Testis (tissue), 3 donors: Measurements from ENCODE around the gene TGM2. TPM values are rescaled to one million over a fixed set of nuclear protein-coding genes. Genes with fewer than 3 reads are reported as not detected.

Source experiments
- DNase-seq: peaks from one replicate; pipeline ENCODE4 v3.0.0-alpha.2; 2019
- H3K27ac ChIP-seq, 2 donors: fragments of 200-600 bp; sonication (generic); one replicate each; pipeline ENCODE4 v1.5.1; 2019
- H3K27me3 ChIP-seq: fragments of 200-600 bp; sonication (generic); one replicate; pipeline ENCODE4 v1.5.1; 2019
- H3K36me3 ChIP-seq: fragments of 200-600 bp; sonication (generic); one replicate; pipeline ENCODE4 v1.5.1; 2017; ENCODE audit warnings: low read depth; ENCODE audit errors: missing control alignments
- H3K4me1 ChIP-seq: fragments of 200-600 bp; sonication (generic); one replicate; pipeline ENCODE4 v1.5.1; 2019
- H3K4me3 ChIP-seq, 2 donors: fragments of 200-600 bp; sonication (generic); one replicate each; pipeline ENCODE4 v1.5.1; 2017 to 2019
- H3K9me3 ChIP-seq: fragments of 200-600 bp; sonication (generic); one replicate; pipeline ENCODE4 v1.5.1; 2017
- POLR2A ChIP-seq: fragments of 450-650 bp; IDR thresholded peaks from one replicate; pipeline ENCODE4 v1.6.1; 2017; ENCODE audit warnings: antibody characterized with exemption, mild to moderate bottlenecking, moderate library complexity
- WGBS, 2 donors: methylation state at CpG; one replicate each; pipeline ENCODE4 v1.1.5; 2018; 5-methylcytosine and 5-hydroxymethylcytosine counted together
- intact Hi-C: fragments of 100-400 bp; cut with DNase I; formaldehyde crosslinking; loops from one replicate; pipeline ENCODE4 v1.15.1; 2023; ENCODE audit warnings: low total_unique reads
- polyA plus RNA-seq: library from polyadenylated mRNA; stranded (reverse); fragments of 350-450 nt; fragmentation: Illumina TruSeq; extraction: RNeasy Lipid Tissue Mini Kit (QIAGEN cat#74804); gene quantifications from one replicate; pipeline ENCODE4 v1.2.3, GENCODE V29; 2014; ENCODE audit warnings: low read depth, low replicate concordance; ENCODE audit not compliant: insufficient read depth
- total RNA-seq, 2 donors: library from RNA; depleted of rRNA; stranded (reverse); fragments of >200 nt; gene quantifications; one replicate each; pipeline ENCODE4 v1.2.3, GENCODE V29; 2016
- TF ChIP-seq, protein P1 (sequence below), 3 experiments: fragments of 450-650 bp in 2 of 3; fragments of 200-600 bp in 1 of 3; sonication (generic) in 1 of 3; IDR thresholded peaks; one replicate each; pipeline ENCODE4 v1.5.1; 2016 to 2019; ENCODE audit warnings: antibody characterized with exemption in 3 of 3, mild to moderate bottlenecking in 2 of 3, moderate library complexity in 1 of 3

The TGM2 gene
- total and polyA plus RNA-seq, 3 donors from 2014 or later, result 3.2 to 49.0 (median 8.5) TPM

DNA sequence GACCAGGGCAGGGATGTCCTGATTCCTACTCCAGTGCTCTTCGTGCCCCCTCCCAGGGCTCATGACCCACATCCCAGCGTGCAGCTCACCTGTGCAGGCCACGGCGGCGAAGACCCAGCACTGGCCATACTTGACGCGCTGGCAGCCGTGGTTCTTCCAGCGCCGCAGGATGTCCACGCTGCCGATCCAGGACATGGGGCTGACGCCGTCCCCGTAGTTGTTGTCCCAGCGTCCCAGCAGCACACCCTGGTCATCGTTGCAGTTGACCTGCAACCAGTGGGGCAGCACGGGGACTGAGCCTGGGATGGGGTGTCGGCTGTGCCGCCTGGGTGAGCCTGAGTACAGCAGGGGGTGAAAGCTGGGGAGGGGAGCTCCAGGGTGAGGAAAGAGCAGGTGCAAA lies 18.4 kb downstream of the TGM2 start:
- no peak overlapping the region for H3K27ac ChIP-seq
- 96 to 99% methylated on average over 14 to 20 of the region's 20 CpGs for WGBS, 2 donors
- no peak overlapping the region for H3K4me3 ChIP-seq
- TF ChIP-seq, protein P1, sequence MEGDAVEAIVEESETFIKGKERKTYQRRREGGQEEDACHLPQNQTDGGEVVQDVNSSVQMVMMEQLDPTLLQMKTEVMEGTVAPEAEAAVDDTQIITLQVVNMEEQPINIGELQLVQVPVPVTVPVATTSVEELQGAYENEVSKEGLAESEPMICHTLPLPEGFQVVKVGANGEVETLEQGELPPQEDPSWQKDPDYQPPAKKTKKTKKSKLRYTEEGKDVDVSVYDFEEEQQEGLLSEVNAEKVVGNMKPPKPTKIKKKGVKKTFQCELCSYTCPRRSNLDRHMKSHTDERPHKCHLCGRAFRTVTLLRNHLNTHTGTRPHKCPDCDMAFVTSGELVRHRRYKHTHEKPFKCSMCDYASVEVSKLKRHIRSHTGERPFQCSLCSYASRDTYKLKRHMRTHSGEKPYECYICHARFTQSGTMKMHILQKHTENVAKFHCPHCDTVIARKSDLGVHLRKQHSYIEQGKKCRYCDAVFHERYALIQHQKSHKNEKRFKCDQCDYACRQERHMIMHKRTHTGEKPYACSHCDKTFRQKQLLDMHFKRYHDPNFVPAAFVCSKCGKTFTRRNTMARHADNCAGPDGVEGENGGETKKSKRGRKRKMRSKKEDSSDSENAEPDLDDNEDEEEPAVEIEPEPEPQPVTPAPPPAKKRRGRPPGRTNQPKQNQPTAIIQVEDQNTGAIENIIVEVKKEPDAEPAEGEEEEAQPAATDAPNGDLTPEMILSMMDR (IDR thresholded peaks at IDR 0.05), result no peak
- no peak for TF ChIP-seq POLR2A
- no peaks in the 10 kb centered on the region for H3K27me3 ChIP-seq
- DNase-seq, result no peak
- H3K9me3 ChIP-seq, result no peaks in the 10 kb centered on the region
- intact Hi-C loops, result no loop called here
- no peaks in the 10 kb centered on the region for H3K36me3 ChIP-seq
- peaks cover 17% of the 10 kb centered on the region for H3K4me1 ChIP-seq

DNA sequence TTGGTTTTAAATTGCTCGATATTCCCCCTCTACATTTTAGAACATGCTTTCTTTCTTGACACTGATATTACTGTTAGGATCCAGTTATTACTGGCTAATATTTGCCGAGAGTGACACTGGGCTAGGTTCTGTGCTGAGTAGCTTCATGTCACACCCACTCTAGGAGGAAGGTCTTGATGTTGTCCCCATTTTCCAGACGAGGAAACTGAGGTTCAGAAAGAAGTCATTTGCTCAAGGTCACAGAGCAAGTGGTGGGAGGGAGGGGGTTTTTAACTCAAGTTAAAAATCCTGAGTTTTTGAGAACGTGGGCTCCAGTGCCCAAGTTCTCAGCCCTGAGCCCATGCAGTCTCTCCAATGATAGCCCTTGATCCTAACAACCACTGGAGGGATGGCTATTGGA lies 18.9 kb downstream of the TGM2 start:
- H3K4me3 ChIP-seq, result no peak overlapping the region
- intact Hi-C loops, result no loop called here
- 89 to 93% methylated on average over 4 of the region's 4 CpGs for WGBS, 2 donors
- H3K27me3 ChIP-seq, result no peaks in the 10 kb centered on the region
- DNase-seq, result no peak
- no peak for TF ChIP-seq POLR2A
- TF ChIP-seq, protein P1 (IDR thresholded peaks at IDR 0.05), result no peak
- H3K27ac ChIP-seq, result no peak overlapping the region
- H3K4me1 ChIP-seq, result peaks cover 16% of the 10 kb centered on the region
- H3K36me3 ChIP-seq, result no peaks in the 10 kb centered on the region
- no peaks in the 10 kb centered on the region for H3K9me3 ChIP-seq

DNA sequence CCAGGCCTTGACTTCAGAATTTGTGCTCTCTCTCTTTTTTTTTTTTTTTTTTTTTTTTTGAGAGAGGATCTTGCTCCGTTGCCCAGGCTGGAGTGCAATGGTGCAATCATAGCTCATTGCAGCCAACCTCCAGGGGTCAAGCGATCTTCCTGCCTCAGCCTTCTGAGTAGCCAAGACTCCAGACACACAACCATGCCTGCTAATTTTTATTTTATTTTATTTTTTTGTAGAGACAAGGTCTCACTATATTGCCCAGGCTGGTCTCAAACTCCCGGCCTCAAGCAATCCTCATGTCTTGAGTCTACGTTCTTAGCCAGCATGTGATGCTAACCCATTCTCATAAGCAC lies 19.4 kb downstream of the TGM2 start:
- Histone ChIP-seq H3K27ac (no peak overlapping the region), H3K4me3 (no peak overlapping the region), H3K9me3 (no peaks in the 10 kb centered on the region), H3K36me3 (no peaks in the 10 kb centered on the region), H3K27me3 (no peaks in the 10 kb centered on the region), H3K4me1 (peaks cover 16% of the 10 kb centered on the region)
- WGBS, 2 donors, result 95 to 98% methylated on average over 4 of the region's 4 CpGs
- TF ChIP-seq, protein P1 (IDR thresholded peaks at IDR 0.05), result no peak
- TF ChIP-seq POLR2A, result no peak
- intact Hi-C loops, result no loop called here
- DNase-seq, result no peak

DNA sequence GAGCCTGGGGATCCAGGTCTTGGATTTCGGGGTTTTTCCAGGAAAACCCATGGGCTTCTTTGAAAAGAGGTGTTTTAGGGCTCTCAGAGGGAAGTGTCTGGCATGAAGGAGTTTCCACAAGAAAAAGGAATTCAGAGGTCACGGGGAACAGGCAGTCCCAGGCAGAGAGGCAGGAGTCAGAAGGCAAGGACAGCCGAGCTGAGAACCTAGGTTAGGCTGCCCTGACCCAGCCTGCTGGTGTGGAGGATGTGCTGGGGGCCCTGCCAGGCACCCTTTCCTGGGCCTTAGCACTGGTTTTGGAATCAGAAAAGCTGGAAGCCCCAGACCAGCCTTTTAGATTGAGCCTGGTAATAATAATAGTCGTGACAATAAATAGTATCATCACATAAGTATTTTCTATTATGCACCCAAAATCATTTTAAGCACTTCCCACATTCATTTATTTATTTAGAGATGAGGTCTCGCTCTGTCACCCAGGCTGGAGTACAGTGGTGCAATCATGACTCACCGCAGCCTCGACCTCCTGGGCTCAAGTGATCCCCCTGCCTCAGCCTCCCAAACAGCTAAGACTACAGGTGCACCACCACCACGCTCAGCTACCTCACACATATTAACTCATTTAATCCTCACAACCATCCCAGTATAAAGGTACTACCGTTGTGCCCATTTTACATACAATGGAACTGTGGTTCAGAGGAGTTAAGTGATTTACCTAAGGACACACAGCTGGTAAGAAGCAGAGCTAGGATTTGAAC lies 19.9 kb downstream of the TGM2 start:
- intact Hi-C loops, result no loop called here
- WGBS, 2 donors, result 66 to 71% methylated on average over 9 of the region's 9 CpGs
- no peak for DNase-seq
- H3K27ac ChIP-seq, result no peak overlapping the region
- H3K9me3 ChIP-seq, result no peaks in the 10 kb centered on the region
- peaks cover 16% of the 10 kb centered on the region for H3K4me1 ChIP-seq
- H3K36me3 ChIP-seq, result no peaks in the 10 kb centered on the region
- H3K27me3 ChIP-seq, result no peaks in the 10 kb centered on the region
- TF ChIP-seq, protein P1 (IDR thresholded peaks at IDR 0.05), result no peak
- TF ChIP-seq POLR2A, result no peak
- H3K4me3 ChIP-seq, result no peak overlapping the region

DNA sequence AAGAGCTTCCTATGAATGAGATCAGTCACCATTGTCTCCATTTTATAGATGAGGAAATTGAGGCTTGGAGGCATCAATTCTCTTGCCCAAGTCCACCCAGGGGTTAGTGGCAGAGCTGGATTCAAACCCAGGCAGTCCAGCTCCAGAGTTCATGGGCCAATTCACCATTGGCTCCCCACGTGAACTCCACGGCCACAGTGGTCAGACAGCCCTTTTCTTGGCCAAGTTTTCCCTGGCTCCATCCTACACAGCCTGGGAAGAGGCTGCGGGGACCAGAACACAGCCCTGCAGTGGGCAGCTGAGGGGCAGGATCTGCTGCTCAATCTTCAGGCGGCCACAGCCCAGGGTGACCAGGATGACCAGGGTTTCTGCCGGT lies 20.5 kb downstream of the TGM2 start:
- no peak for DNase-seq
- 56 to 63% methylated on average over 4 to 5 of the region's 5 CpGs for WGBS, 2 donors
- Histone ChIP-seq H3K9me3 (no peaks in the 10 kb centered on the region), H3K27me3 (no peaks in the 10 kb centered on the region), H3K36me3 (no peaks in the 10 kb centered on the region), H3K27ac (no peak overlapping the region), H3K4me1 (peaks cover 16% of the 10 kb centered on the region), H3K4me3 (no peak overlapping the region)
- no peak for TF ChIP-seq POLR2A
- TF ChIP-seq, protein P1 (IDR thresholded peaks at IDR 0.05), result no peak
- intact Hi-C loops, result no loop called here
